ENCODE measurements around the gene EEF1AKMT2. TPM values are rescaled to one million over a fixed set of nuclear protein-coding genes. Genes with fewer than 3 reads are reported as not detected.

The EEF1AKMT2 gene
- polyA plus RNA-seq, 1 of the 3 experiments (the other 2 are of a cell fraction), result 14.0 TPM

DNA sequence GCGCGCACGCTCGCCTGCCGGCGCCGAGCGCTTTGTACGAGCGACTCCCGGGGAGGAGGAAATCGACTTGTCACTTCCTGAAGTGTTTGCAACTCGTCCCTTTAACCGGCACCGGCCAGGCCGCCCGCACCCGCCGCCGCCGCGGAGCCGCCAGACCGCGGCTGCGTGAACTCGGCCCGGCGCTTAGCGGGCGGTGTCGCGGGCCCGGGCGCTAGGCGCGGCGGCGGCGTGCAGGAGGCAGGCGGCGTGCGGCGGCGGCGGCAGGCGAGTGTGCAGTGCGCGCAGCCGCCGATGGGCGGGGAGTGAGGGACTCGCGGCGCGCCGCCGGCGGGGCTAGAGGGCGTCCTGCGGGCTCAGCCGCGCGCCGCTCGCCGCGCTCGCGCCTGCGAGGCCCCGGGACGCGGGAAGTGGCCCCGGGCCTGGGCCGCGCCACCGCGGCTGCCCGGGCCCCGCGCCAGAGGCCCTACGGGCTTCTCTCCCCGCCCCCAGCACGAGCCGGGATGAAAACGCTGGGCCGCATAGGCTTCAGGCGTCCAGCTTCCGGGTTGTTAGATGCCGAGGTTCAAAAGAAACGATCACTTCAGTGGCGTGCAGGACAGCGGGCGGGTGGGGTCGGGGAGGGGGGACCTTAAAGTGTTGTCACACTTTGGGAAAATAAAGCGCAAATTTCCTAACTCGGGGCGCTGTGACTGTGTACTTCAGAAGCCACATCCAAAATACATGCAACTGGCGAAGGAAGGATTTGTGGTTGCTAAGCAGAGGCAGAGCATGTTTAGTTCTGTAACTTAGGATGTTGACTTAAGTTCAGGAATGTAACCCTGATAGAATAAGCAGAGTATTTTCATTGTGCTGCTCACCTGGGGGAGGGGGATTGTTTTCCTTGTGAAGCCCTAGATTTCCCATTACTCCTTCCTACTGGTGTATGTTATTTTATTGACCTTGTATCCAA lies 47.3 kb downstream of the EEF1AKMT2 start, which contains the start of gene FAM53B:
Gene FAM53B, minus strand, starts transcription at position 277 of the 949 bp plus-strand sequence. CDS start 37,665 bp downstream, outside the sequence.
- peak within 1 kb of the TSS; percentile 74 to 80 for H3K4me3 ChIP-seq (ENCODE audit: low read depth in 2 of 2, low read length in 1 of 2)
- H3K27me3 ChIP-seq (ENCODE audit: insufficient read depth), result no peaks in the 10 kb centered on the region
- peak within 1 kb of the TSS; percentile 48; the same call in 1 of the 2 replicates for H2AFZ ChIP-seq (ENCODE audit: low read depth)
- peak within 1 kb of the TSS; percentile 69; the same call in 1 of the 2 replicates for H3K9ac ChIP-seq
- H3K79me2 ChIP-seq (ENCODE audit: insufficient read depth), result peaks cover 17% of the 10 kb centered on the region; the same call in 1 of the 2 replicates
- peaks cover 12% of the 10 kb centered on the region; the same call in 1 of the 2 replicates for H4K20me1 ChIP-seq (ENCODE audit: insufficient read depth)
- ChIA-PET CTCF (interaction anchor here (0.8 to 6.5 kb wide), 22 partner anchors 10 to 354 kb away, joined by 3 to 105 read pairs (median 4); no protein-coding TSS in a partner anchor), POLR2A (interaction anchor here (1.6 kb wide), 1 partner anchor 12 kb away, joined by 4 read pairs; no protein-coding TSS in a partner anchor)
- WGBS (ENCODE audit: low lambda C conversion rate), result 6% methylated on average over 9 of the region's 100 CpGs
- TF ChIP-seq, protein P1, sequence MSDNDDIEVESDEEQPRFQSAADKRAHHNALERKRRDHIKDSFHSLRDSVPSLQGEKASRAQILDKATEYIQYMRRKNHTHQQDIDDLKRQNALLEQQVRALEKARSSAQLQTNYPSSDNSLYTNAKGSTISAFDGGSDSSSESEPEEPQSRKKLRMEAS (IDR thresholded peaks at IDR 0.05; ENCODE audit: low read depth), result no peak
- no peak for TF ChIP-seq RXRA (IDR thresholded peaks at IDR 0.05; ENCODE audit: borderline replicate concordance, low read depth)
- TF ChIP-seq MXI1 (IDR thresholded peaks at IDR 0.05; ENCODE audit: low read depth, low read length), result 0 out of 2 replicates have a peak, but pooled peaks have one; percentile 1
- peak; percentile 16; the same call in 1 of the 2 replicates for TF ChIP-seq POLR2AphosphoS5 (IDR thresholded peaks at IDR 0.05; ENCODE audit: low read depth, low read length)
- TF ChIP-seq ELF1 (IDR thresholded peaks at IDR 0.05), result peak; percentile 71
- TF ChIP-seq FOXJ3 (CRISPR knock-in tag; IDR thresholded peaks at IDR 0.05), result no peak
- no peak for TF ChIP-seq GABPA (IDR thresholded peaks at IDR 0.05; ENCODE audit: low read depth)
- no peak for TF ChIP-seq NRF1 (IDR thresholded peaks at IDR 0.05; ENCODE audit: low read depth, low read length)
- no peak; the same call in 1 of the 2 replicates for TF ChIP-seq SIN3A (IDR thresholded peaks at IDR 0.05; ENCODE audit: borderline replicate concordance, low read depth, low read length)
- TF ChIP-seq JUND (IDR thresholded peaks at IDR 0.05), result no peak
- H3K36me3 ChIP-seq (replicated peaks in 1 of 2; ENCODE audit: control insufficient read depth in 1 of 2, insufficient read depth in 2 of 2, low read length in 1 of 2), result peaks cover 9 to 12% of the 10 kb centered on the region in 2 experiments
- peak within 1 kb of the TSS; percentile 34 to 76; a peak in 3 of 4 replicates for H3K27ac ChIP-seq (ENCODE audit: low read depth in 2 of 2, low read length in 1 of 2)
- H3K4me2 ChIP-seq, result peak within 1 kb of the TSS; percentile 97
- peaks cover 12 to 24% of the 10 kb centered on the region in 2 experiments; a peak in 2 of 4 replicates for H3K4me1 ChIP-seq (ENCODE audit: control insufficient read depth in 1 of 2, insufficient read depth in 2 of 2, low read depth in 1 of 2, low read length in 1 of 2)
- no peaks in the 10 kb centered on the region for H3K9me3 ChIP-seq
- H3F3A ChIP-seq (replicated peaks; ENCODE audit: insufficient read depth), result peaks cover 21% of the 10 kb centered on the region
- no peaks in the 10 kb centered on the region for H3K9me2 ChIP-seq
- peak; percentile 92 for DNase-seq

DNA sequence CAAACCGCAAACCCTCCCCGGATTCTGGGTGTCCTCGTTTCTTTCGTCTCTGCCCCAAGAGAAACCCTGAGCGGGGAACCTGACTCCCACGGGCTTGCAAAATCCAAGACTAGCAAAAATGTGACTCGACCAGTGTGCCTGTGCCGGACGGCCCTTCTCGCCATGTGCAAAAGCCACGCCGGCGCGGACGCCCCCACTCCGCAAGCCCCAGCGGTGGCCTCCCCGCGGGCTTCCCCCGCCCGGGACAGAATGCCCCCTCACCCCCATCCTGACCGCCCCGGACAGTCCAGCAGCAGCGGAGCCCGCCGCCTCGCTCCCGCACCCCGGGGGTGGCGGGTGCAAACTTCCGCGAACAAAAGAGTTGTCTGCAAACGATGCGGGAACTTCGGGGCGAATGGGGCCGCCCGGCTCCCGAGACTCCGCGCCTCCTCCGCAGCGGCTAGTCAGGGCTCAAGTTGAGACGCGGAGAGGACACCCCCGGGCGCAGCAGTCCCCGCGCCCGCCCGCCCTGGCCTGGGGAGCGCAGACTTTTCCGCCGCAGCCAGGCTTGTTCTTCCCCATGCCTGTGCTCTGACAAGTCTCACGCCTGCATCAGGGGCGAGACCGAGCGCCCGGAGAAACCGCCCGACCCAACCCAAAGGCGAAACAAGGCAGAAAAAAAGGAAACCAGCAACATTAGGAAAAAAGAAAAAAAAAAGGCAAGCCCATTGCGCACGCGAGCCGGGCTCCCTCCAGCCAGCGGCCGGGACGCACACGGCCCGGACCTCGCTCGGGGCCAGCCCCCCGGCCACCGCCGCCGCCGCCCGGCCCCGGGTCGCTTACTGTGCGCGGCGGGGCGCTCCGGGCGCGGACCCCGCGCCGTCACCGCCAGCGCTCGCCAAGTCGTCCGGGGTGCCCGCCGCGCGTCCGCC lies 48.2 kb downstream of the EEF1AKMT2 start:
- H3K9ac ChIP-seq, result peak overlapping the region; percentile 69; the same call in 1 of the 2 replicates
- WGBS (ENCODE audit: low lambda C conversion rate), result 1% methylated on average over 61 of the region's 101 CpGs
- peak overlapping the region; percentile 48; the same call in 1 of the 2 replicates for H2AFZ ChIP-seq (ENCODE audit: low read depth)
- ChIA-PET POLR2A (no interaction called here), CTCF (interaction anchor here (0.7 to 7.9 kb wide), 14 partner anchors 11 to 604 kb away, joined by 3 to 192 read pairs (median 18); no protein-coding TSS in a partner anchor)
- H3K27ac ChIP-seq (ENCODE audit: low read depth in 2 of 2, low read length in 1 of 2), result peak overlapping the region in 1 of 2 experiments; percentile 76; a peak in 2 of 4 replicates
- H3K4me2 ChIP-seq, result peak overlapping the region; percentile 97
- peaks cover 12 to 32% of the 10 kb centered on the region in 2 experiments; a peak in 2 of 4 replicates for H3K4me1 ChIP-seq (ENCODE audit: control insufficient read depth in 1 of 2, insufficient read depth in 2 of 2, low read depth in 1 of 2, low read length in 1 of 2)
- H3K4me3 ChIP-seq (ENCODE audit: low read depth in 2 of 2, low read length in 1 of 2), result peak overlapping the region; percentile 74 to 80
- H3K9me2 ChIP-seq, result no peaks in the 10 kb centered on the region
- no peak for TF ChIP-seq TEAD4 (IDR thresholded peaks at IDR 0.05; ENCODE audit: borderline replicate concordance, insufficient read depth)
- TF ChIP-seq MXI1 (IDR thresholded peaks at IDR 0.05; ENCODE audit: low read depth, low read length), result peak; percentile 29; the same call in 1 of the 2 replicates
- TF ChIP-seq, protein P2, sequence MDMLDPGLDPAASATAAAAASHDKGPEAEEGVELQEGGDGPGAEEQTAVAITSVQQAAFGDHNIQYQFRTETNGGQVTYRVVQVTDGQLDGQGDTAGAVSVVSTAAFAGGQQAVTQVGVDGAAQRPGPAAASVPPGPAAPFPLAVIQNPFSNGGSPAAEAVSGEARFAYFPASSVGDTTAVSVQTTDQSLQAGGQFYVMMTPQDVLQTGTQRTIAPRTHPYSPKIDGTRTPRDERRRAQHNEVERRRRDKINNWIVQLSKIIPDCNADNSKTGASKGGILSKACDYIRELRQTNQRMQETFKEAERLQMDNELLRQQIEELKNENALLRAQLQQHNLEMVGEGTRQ (IDR thresholded peaks at IDR 0.05; ENCODE audit: borderline replicate concordance, low read depth, low read length), result no peak
- H3K27me3 ChIP-seq (ENCODE audit: insufficient read depth), result no peaks in the 10 kb centered on the region
- peaks cover 9 to 12% of the 10 kb centered on the region in 2 experiments for H3K36me3 ChIP-seq (replicated peaks in 1 of 2; ENCODE audit: control insufficient read depth in 1 of 2, insufficient read depth in 2 of 2, low read length in 1 of 2)
- peak; percentile 74 for DNase-seq
- peaks cover 21% of the 10 kb centered on the region for H3F3A ChIP-seq (replicated peaks; ENCODE audit: insufficient read depth)
- no peaks in the 10 kb centered on the region for H3K9me3 ChIP-seq
- H4K20me1 ChIP-seq (ENCODE audit: insufficient read depth), result peaks cover 12% of the 10 kb centered on the region; the same call in 1 of the 2 replicates
- peaks cover 25% of the 10 kb centered on the region; the same call in 1 of the 2 replicates for H3K79me2 ChIP-seq (ENCODE audit: insufficient read depth)

Data from SK-N-SH (cell line).